ENCODE results near the gene C2orf78. TPM values are rescaled to one million over a fixed set of nuclear protein-coding genes. Genes with fewer than 3 reads are reported as not detected.

The C2orf78 gene
- total and polyA plus RNA-seq, 2 of the 4 experiments (the other 2 are of a cell fraction), result 0.03 TPM; not detected in 1

DNA sequence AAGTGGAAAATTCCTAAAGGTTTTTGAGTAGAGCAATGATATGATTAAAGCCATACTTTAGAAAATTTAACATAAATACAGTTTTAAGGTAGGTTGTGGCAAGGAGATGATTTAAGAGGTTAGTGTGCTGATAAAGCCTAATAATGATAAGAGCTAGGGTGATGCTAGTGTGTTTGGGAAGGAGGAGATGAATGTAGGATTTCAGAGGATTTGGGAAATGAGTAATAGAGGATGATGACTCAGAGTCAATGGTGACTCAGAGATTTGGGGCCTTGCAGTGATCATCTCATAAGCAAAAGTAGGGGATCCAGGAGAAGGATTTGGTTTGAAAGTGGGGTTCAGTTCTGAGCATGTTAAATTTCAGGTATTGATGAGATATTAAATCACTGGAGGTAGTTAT lies 68.0 kb downstream of the C2orf78 start:
- Histone ChIP-seq H2BK5ac (ENCODE audit: low read depth, low read length, poor library complexity, severe bottlenecking) (peak overlapping the region; percentile 54), H3K27me3 (ENCODE audit: control insufficient read depth, insufficient read depth, low read length) (no peaks in the 10 kb centered on the region), H3K79me1 (ENCODE audit: low read depth in 1 of 2, low read length in 2 of 2) (peaks cover 0 to 16% of the 10 kb centered on the region in 2 experiments; a peak in 2 of 4 replicates), H3K23ac (ENCODE audit: low read depth, low read length) (no peak overlapping the region; the same call in 1 of the 2 replicates), H3K4me1 (ENCODE audit: control insufficient read depth, insufficient read depth, low read length) (peaks cover 9% of the 10 kb centered on the region), H3K36me3 (ENCODE audit: control insufficient read depth, insufficient read depth, low read length) (peaks cover 45% of the 10 kb centered on the region), H2BK120ac (ENCODE audit: low read depth, low read length) (peak overlapping the region; percentile 87), H3K27ac (ENCODE audit: insufficient read depth, low read length) (no peak overlapping the region), H3K4ac (ENCODE audit: low read depth, low read length) (peak overlapping the region; percentile 75), H3K18ac (ENCODE audit: low read depth, low read length) (peak overlapping the region; percentile 64; the same call in 1 of the 2 replicates), H3K4me2 (ENCODE audit: low read depth, low read length) (no peak overlapping the region; the same call in 1 of the 2 replicates), H3K56ac (ENCODE audit: extremely low read depth, insufficient read depth, low read length) (no peak overlapping the region), H2AK9ac (replicated peaks; ENCODE audit: low read depth, low read length, poor library complexity) (no peak overlapping the region), H3K9ac (ENCODE audit: low read depth, low read length) (no peak overlapping the region), H4K5ac (ENCODE audit: low read depth, low read length) (0 out of 2 replicates have a peak overlapping the region, but pooled peaks have one; percentile 2), H4K20me1 (ENCODE audit: insufficient read depth, low read length) (0 out of 2 replicates have a peak, but pooled peaks cover 5% of the 10 kb centered on the region), H2AFZ (replicated peaks; ENCODE audit: low read length, poor library complexity) (no peak overlapping the region), H4K8ac (ENCODE audit: low read depth in 2 of 2, low read length in 2 of 2) (peak overlapping the region in 1 of 2 experiments; percentile 59; a peak in 1 of 4 replicates), H2BK15ac (ENCODE audit: low read depth, low read length) (peak overlapping the region; percentile 81; the same call in 2 of the 3 replicates), H2AK5ac (ENCODE audit: low read depth, low read length) (peak overlapping the region; percentile 87; the same call in 1 of the 2 replicates), H2BK20ac (ENCODE audit: low read depth, low read length) (peak overlapping the region; percentile 88), H4K91ac (ENCODE audit: insufficient read depth, low read depth, low read length) (peak overlapping the region; percentile 74; the same call in 1 of the 2 replicates), H3K14ac (replicated peaks; ENCODE audit: low read depth, low read length) (peak overlapping the region; percentile 64; the same call in 1 of the 2 replicates), H3K9me1 (ENCODE audit: insufficient read depth, low read length) (peaks cover 9% of the 10 kb centered on the region), H3K9me3 (ENCODE audit: control insufficient read depth, insufficient read depth, low read length) (no peaks in the 10 kb centered on the region), H3K4me3 (ENCODE audit: insufficient read depth, low read depth, low read length) (no peak overlapping the region)
- ATAC-seq (ENCODE audit: low read depth) (peak; percentile 84), DNase-seq (peak; percentile 90)
- BruUV-seq (replicated peaks), result no TSS peak
- CTCF ChIA-PET, result no interaction called here
- in situ Hi-C loops (cut with MboI; ENCODE audit: low sequenced_read_pairs), result no loop called here
- intact Hi-C loops (cut with micrococcal nuclease), result no loop called here
- POLR2A ChIA-PET (ENCODE audit: unreplicated experiment), result no interaction called here
- dilution Hi-C loops (cut with HindIII; ENCODE audit: low sequenced_read_pairs, unreplicated experiment), result no loop called here
- TF ChIP-seq NFE2L2 (IDR thresholded peaks at IDR 0.05; ENCODE audit: low read depth, low read length), result no peak
- TF ChIP-seq BHLHE40 (IDR thresholded peaks at IDR 0.05; ENCODE audit: low read depth, low read length), result peak; percentile 53; the same call in 1 of the 2 replicates
- TF ChIP-seq FOS (IDR thresholded peaks at IDR 0.05; ENCODE audit: low read depth, low read length), result peak; percentile 96
- TF ChIP-seq POLR2A (IDR thresholded peaks at IDR 0.05; ENCODE audit: low read depth, low read length), result no peak
- TF ChIP-seq SMC3 (IDR thresholded peaks at IDR 0.05; ENCODE audit: low read depth, low read length), result no peak
- TF ChIP-seq CEBPB (IDR thresholded peaks at IDR 0.05; ENCODE audit: low read depth, low read length), result peak; percentile 56; the same call in 1 of the 2 replicates
- TF ChIP-seq RCOR1 (IDR thresholded peaks at IDR 0.05; ENCODE audit: insufficient replicate concordance, low read length), result peak; percentile 13
- no peak for TF ChIP-seq RAD21 (IDR thresholded peaks at IDR 0.05; ENCODE audit: low read length)
- TF ChIP-seq, protein P1, sequence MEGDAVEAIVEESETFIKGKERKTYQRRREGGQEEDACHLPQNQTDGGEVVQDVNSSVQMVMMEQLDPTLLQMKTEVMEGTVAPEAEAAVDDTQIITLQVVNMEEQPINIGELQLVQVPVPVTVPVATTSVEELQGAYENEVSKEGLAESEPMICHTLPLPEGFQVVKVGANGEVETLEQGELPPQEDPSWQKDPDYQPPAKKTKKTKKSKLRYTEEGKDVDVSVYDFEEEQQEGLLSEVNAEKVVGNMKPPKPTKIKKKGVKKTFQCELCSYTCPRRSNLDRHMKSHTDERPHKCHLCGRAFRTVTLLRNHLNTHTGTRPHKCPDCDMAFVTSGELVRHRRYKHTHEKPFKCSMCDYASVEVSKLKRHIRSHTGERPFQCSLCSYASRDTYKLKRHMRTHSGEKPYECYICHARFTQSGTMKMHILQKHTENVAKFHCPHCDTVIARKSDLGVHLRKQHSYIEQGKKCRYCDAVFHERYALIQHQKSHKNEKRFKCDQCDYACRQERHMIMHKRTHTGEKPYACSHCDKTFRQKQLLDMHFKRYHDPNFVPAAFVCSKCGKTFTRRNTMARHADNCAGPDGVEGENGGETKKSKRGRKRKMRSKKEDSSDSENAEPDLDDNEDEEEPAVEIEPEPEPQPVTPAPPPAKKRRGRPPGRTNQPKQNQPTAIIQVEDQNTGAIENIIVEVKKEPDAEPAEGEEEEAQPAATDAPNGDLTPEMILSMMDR (conservative IDR thresholded peaks at IDR 0.05; ENCODE audit: low read depth, low read length), result no peak
- no peak for TF ChIP-seq MAZ (IDR thresholded peaks at IDR 0.05; ENCODE audit: borderline replicate concordance, low read depth, low read length)
- no peak for TF ChIP-seq MXI1 (IDR thresholded peaks at IDR 0.05; ENCODE audit: borderline replicate concordance, low read depth, low read length)

All from IMR-90 (cell line).